NCI-H510A (cell line): Measurements from ENCODE around the gene HDAC8.
"Not testable (repeated sequence)": the region's sequence is repeated elsewhere in the genome, so short reads cannot be mapped to it uniquely, and the experiment has no call there.

Experiments
- DNase-seq: peaks from one replicate; lab custom pipeline; 2025; lab: John Stamatoyannopoulos, UW

Gene HDAC8

DNA sequence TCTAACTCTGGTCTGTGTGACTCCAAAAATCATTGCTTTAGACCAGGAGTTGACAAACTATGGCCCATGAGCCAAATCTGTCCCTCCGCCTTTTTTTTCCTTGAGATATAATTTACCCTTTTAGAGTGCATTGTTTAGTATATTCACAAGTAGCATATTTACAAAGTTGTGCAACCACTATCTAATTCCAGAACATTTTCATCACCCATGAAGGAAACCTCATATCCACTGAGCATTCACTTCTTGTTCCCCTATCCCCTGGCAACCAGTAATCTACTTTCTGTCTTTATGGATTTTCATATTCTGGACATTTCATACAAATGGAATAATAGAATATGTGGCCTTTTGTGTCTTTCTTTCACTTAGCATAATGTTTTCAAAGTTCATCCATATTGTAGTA, 199.5 kb downstream of the HDAC8 start:
- DNase-seq: no peak

DNA sequence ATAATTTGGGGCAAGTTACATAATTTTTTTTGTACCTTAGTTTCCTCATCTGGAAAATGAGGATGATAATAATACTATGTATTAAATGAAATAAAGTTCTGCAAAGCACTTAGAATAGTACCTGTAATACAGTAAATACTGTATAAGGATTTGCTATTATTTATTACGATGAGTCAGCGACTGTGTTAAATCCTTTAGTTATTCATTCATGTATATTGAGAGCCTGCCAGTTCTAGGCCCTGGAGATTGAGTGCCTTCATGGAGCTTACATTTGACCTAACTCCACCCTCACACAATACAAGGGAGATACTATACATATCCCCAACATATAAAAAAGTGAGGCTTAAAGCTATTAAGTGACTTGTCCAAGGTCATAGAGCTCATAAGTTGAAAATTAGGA, 199.9 kb downstream of the HDAC8 start:
- DNase-seq: no peak

DNA sequence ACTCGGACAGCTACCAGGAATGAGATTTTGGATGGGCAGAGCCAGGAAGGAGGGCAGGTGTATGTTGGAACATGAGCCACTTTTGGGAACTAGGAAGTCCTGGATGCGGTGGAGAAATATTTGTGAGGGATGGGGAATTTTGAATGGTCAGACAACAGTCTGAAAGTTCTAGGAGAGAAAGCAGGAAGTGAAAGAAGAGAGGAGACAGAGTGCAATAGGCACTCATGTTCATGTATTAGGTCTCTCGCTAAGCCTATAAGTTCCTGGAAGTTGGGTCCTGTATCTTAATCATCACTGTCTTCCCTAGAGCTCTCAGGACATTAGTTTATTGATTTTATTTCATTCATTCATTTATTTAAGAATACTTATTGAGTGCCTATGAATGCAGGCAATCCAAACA, 201.2 kb downstream of the HDAC8 start:
- DNase-seq: no peak

DNA sequence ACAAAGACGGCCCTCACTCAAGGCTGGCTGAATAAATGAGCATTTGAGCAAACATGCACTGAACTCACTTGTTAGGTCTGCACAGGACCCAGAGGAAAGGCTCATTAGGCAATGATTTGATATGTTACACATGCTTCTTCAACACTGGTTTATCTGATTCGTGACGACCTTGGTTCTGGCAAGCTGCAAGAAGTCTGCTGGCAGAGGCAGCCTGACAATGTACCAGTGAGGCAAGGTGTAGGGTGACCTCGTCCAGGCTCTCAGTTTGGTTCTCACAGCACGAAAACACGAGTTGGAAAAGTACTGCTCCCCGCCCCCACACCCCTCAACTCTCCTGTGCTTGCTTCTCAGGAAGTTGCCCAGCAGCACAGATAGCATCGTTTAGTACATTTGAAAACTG, 203.8 kb downstream of the HDAC8 start:
- DNase-seq: no peak

DNA sequence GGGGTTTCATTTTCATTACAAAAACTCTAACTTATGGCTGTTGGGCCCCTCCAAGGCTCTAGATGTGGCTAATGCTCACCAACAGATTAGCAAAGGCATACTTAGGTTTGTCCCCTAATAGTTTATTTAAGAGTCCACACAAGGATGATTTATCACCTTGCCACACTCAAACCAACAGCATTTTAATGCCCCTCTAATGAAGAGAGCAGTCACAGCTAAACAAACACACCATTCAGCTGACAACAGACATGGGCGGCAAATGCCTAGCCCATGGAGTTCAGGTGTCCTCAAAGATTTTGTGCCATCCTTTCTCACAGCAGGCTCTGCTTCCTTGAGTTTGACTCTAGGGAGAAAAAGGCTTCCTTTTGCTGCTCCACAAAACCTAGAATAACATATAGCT, 205.1 kb downstream of the HDAC8 start:
- no peak for DNase-seq

DNA sequence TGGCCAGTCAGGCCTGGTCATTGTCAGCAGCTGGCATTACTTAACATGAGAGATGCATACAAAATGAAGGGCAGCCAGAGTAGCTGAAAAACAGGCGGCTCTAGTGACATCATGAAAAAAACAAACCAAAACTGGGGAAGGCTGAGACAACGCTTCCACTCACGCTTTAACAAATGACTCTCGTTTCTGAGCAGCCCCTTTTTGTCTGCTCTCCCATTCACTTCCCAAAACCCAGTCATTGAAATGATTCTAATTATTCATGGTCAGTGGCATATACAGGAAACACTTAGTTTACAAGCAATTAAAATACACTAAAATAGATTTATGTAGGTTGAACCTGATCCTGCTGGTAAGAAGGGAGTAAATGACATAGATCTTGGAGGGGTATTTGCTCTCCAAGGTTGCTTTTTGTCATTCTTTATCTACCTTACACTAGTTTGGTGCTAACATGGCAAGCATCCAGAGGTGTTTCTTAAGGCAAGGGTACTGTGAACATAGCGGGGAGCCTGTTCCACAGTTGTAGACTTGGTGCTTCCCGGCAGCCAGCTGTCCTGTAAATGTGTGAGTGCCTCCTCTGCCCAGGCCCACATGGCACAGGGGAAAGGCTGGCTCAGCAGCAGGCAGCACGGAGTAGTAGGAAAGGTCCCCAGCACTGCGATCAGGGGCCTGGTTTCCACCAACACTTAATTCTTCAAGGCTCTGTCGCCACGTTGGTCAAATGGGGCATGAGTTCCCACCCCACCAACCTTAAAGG, 205.8 kb downstream of the HDAC8 start:
- no peak for DNase-seq

DNA sequence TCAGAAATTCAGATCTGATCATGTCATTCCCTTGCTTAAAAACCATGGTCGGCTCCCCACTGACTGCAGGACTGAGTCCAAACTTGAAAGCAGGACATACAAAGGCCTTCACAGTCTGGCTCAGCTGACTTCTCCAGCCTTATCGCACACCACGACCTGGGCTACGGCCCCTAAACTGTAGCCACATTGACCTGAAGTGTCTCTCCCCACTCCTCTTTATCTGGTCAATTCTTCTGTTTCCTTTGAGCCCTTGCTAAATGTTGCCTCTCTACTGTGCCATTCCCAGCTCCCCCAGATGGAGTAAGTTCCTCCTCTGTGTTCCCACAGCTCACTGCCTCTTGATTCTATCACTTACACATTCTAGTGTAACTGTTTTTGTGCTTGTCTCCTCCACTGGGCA, 206.5 kb downstream of the HDAC8 start:
- no peak for DNase-seq

DNA sequence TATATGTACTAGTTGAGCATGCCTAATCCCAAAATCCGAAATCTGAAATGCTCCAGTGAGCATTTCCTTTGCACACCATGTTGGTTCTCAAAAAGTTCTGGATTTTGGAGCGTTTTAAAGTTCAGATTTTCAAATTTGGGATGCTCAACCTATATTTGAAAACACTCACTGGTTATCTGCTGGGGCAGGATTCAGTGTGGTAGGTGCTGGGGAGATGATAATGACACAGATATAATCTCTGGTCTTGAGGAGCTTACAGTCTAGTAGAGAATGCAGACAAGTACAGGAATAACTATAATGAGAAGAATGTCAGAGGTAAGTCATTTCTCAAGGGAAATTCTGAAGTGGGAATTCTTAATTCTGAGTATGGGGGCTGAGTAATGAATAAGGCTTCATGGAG, 207.5 kb downstream of the HDAC8 start:
- no peak for DNase-seq

DNA sequence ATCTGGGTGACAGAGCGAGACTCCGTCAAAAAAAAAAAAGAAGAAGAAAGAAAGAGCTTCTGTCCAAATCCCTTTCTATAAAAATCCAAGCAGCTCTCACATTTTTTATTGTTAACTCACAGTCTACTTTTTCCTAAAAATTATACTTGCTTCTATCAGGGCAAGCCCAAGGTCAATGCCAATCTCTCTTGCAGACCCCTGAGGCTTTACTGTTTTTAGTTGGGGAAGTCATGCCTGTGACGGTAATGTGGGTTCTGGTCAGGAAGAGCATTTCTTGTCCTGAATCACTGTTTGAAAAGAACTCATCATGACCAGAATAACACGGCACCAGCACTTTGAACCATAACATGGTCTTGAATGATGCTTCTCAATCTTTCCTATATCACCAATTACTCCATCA, 212.3 kb downstream of the HDAC8 start:
- no peak for DNase-seq

DNA sequence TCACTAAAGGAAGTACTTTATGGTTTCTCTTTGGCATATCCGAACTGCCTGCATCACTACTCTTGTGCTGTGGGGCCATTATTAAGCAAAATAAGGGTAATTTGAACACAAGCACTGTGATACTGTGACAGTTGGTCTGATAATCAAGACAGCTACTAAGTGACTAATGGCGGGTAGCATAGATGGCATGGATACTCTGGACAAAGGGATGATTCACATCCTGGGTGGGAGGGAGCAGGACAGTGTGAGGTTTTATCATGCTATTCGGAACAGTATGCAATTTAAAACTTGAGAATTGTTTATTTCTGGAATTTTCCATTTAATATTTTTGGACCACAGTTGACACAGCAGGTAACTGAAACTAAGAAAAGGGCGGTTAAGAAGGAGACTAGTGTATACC, 214.3 kb downstream of the HDAC8 start:
- no peak for DNase-seq

DNA sequence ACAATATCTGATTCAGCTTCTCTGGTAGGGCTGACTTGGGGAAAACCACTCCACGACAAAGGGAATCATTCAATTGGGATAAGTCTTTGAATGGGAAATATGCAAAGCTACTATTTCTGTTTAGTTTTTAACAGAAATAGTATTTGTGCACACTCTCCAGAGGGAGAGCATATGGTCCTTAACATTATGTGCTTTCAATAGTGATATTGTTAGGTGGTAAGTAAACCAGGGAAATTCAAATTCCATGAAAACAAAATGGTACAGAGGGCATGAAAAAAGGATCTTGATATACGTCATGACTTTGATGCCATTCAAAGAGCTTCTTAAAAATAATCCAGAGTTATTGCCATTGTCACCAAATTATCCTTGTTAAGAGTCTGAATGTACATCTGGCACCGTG, 219.9 kb downstream of the HDAC8 start:
- no peak for DNase-seq

DNA sequence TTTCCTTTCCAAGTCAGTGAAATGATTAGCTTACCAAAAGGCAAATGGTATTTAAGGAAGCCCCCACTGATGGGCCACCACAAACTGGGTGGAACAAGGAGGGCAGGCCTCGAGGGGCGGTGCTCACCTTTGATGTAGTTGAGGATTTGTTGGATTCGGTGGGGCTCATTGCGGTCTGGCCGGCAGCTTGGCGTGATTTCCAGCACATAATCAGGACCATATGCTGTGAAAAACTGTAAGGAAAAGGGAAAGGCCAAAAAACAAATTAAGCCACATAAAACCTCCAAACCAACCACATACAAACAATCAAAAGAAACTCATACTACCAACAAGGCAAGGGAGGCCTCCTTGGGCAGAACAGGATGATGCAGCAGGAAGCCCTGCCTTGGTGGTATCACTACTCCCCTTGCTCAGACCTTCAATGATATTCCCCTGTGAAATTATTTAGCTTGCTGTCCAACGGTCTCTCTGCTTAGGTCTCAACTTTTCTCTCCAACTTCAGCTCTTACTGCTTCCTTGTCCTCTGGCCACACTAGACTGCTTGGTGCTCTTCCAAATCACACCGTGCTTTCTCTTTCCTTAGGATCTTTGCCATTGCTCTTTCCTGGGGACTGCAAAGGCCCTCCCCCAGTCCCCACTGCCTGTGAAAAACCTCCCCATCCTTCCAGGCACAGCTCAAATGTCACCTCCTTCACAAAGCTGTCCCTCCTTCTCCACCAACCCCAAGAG, 220.9 kb downstream of the HDAC8 start:
- DNase-seq: no peak

DNA sequence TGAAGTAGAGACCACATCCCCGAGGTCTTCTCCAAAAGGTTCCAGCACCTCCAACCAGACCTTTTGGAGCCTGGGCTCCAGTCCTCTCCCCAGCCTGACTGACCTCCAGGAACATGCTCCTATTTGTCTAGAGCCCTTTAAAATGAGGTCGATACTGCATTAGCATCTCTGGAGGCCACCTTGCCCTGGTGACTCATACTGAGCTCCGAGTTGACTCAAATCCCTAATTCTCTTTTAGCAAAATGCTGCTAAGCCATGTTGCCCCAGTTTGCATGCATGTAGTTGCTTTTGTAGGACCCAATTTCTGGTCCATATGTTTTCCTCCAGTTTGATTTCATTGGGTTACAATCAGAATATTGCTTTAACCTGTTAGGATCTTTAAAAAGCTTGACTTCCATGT, 223.5 kb downstream of the HDAC8 start:
- no peak for DNase-seq

DNA sequence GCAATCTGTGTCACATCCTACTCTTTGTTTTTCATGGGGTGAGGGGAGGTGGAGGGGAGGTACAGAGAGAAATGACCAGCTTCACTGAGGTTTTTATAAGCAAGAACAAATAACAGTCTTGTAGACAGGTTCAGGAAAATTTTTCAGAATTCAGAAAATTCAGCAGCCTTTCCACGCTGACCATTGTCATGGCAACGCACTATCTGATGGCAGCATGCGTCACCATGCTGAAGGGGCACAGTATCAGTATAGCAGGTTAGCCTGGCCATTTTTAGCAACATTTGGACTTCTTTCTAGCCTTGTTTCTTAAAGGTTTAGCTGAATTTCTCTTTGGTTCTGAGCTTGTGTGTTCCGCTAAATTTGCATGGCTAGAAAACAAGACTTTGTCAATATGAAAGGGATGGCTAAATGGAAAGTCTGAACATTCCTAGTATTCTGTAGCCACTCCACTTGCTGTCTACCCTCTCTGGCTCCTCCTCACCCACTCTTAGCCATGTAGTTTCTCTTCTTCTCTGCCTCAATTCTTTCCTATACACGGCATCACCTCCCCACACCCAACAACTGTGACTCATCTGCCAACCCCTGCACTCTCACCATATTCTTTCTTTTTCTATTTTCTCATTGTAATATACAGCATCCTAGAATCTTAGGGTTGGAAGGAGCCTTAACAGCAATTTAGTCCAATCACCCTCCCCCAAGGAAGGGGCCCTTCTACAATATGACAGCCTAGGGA, 224.2 kb downstream of the HDAC8 start:
- no peak for DNase-seq

DNA sequence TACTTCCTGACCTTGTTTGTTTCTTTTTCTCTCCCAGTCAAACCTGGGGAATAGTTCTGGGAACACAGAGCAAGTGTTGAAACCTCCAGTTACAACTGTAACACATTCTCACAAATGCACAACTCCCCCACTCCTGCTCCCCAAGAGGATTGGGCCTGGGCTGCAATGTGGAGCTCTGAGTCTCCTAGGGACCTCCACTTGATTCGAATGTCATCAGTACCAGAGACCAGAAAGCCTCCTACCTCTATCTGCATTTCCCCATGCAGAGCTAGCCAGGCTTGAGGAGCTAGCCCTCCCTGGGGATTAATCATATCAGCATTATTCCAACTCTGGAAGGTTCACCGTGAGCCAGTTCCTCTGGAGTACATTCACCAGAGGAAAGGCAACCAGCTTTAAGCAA, 225.3 kb downstream of the HDAC8 start:
- no peak for DNase-seq

DNA sequence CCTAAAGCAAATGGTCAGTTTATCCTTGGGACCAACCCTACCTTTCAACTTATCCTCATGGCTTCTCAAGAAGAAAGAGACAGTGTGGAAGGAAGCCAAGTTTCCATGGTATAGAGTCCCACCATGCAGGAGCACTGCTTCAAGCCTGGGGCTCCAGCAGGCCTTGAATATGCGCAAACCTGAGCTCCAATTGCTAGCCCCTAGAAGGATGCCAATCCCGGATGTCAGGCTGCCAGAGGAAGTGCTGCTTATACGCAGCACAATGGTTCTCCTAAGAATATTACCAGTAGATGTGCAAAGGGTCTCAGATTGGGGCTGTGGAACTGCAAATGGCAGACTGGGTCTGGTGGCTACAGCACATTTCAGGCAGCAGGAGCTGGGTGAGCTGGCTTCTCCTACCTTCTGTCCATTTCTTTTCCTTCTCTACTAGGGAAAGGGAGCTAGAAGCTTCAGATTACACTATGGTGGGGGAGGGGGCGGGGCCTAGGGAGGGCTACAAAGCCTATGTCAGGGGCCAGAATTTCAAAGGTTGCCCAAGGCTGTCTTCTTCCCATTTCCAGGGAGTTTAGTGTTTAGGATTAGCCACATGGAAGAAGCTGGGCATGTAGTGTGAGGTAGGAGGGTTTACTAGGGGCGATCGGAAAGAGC, 226.2 kb downstream of the HDAC8 start:
- no peak for DNase-seq

DNA sequence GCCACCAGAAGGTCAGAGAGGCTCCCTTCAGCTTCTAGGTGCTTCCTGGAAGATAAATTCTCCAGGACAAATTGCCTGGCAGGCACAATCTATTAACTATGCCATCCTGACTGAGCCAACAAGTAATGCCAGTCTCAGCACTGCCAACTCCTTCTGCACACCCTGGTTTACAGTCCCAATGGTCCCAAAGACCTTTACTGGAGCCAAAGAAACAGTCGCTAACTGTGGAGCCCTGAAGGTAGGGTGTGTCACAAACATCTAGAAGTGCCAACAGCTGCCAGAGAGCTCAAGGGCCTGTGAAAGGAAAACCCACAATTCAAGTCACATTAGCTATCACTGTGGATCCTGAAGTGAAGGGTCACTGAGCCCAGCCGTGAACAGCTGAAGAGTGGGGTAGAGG, 232.0 kb downstream of the HDAC8 start:
- no peak for DNase-seq

DNA sequence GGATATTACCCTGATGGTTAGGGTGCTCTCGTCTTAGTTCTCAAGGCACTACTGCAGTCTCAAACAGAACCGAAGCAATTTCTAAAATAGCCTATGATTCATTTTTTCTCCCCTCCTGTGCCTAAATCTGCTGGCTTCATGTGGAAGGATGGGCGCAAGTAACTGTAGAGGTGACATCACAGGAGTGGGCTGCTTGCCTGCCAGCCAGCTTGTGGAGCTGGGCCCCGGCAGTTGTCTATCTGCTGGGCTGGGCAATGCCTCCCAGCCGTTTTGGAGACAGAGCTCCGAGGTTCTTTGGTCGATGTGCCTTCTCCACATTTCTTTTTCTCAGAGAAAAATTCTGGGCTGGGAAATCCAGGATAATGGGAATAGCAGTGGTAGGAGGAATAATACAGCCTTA, 232.6 kb downstream of the HDAC8 start:
- no peak for DNase-seq

DNA sequence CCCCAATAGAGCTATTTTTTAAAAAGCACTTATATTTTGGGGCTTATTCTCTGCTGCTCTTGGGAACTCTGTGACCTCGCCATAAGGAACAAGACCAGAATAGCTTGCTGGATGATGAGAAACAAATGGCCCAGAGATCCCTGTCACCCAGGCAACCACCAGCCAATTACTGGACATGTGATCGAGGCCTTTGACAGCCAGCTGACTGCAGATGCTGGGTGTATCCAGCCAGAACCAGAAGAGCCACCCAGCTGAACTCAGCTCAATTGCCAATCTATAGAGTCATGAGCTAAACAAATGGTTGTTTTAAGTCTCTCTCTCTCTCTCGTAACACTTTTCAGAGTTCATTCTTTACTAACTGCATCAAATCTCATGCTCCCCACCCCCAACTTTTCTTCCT, 242.5 kb downstream of the HDAC8 start:
- no peak for DNase-seq

DNA sequence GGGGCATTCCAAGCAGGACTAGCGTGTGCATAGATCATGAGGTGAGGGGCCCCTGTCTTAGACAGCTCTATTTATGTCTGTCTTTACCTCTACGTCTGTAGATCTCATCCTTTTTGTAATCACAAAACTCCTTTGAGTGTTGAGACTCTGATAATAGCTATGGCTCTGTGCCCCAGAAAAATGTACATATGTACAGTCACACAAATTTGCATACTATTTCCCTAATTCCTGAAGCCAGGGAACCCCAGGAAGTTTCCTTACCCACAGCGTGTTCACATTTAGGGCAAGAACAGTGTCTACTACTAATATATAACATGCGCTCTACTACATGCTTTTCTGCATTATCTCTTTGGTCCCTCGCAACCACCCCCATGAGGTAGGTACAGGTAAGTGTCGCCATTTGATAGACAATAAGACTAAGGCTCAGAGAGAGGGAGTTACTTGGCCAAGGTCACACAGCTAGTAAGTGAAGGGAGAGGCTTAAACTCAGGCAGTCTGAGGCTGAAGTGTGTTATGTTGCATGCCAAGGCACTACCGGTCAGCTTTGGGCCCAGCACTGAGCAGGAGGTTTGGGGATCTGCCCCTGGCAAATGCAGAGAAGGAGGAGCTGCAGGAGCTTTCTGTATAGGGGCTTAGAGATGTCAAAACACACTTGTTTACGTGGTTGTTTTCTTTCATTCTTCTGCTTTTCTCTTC, 245.9 kb downstream of the HDAC8 start:
- DNase-seq: no peak

DNA sequence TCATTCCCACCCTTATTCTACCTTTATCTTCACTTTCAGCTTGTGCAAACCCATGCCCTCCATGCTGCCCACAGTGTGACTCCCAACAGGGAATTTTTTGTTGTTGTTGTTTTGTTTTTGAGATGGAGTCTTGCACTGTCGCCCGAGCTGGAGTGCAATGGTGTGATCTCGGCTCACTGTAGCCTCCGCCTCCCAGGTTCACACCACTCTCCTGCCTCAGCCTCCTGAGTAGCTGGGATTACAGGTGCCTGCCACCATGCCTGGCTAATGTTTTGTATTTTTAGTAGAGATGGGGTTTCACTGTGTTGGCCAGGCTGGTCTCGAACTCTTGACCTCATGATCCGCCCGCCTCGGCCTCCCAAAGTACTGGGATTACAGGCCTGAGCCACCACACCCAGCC, 253.0 kb downstream of the HDAC8 start:
- DNase-seq: not testable (repeated sequence)

DNA sequence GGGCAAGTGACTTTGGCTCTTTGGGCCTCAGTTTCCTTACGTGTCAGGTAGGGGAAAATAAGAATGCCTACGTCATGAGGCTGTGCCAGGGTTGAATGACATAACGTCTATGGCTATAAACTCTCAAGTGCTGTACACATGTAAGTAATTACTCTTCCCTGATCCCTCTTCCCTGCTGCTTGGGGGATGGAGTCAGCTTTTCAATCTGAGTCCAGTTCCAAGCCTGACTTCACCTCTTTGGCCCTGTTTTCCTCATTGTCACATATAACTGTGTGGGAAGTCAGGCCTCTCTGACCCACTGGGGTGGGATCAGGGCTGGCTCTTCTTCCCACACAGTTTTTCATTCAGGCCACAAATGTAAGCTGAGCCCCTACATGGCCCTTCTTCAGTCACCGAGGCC, 255.5 kb downstream of the HDAC8 start:
- DNase-seq: no peak
